SKM-1 (cell line): ENCODE measurements around the gene COL23A1.
A peak's percentile ranks its signal among the peaks of the same experiment; 100 is the strongest.

Experiments used
- DNase-seq: peaks from one replicate; lab custom pipeline; 2025; ENCODE audit not compliant: unreplicated experiment; lab: John Stamatoyannopoulos, UW

The COL23A1 gene

GRCh38 chr5:178218237-178218776 lies 371.9 kb downstream of the COL23A1 start:
- DNase-seq = no peak

- DNase-seq = no peak
Observed at GRCh38 chr5:178216779-178217178, 373.4 kb downstream of the COL23A1 start.

- peak; percentile 53 for DNase-seq
Observed at GRCh38 chr5:178216088-178216534, 374.1 kb downstream of the COL23A1 start.

- DNase-seq = no peak
Observed at GRCh38 chr5:178215280-178216002, 374.8 kb downstream of the COL23A1 start.

GRCh38 chr5:178214160-178214803 lies 375.9 kb downstream of the COL23A1 start:
- DNase-seq = no peak

GRCh38 chr5:178213748-178214151 lies 376.4 kb downstream of the COL23A1 start:
- DNase-seq = no peak

GRCh38 chr5:178213003-178213461 lies 377.2 kb downstream of the COL23A1 start:
- DNase-seq = no peak

- DNase-seq = no peak
Observed at GRCh38 chr5:178212241-178213002, 377.8 kb downstream of the COL23A1 start.

- DNase-seq = no peak
Observed at GRCh38 chr5:178211095-178212048, 378.8 kb downstream of the COL23A1 start.

- DNase-seq = no peak
Observed at GRCh38 chr5:178210686-178211085, 379.5 kb downstream of the COL23A1 start.

- DNase-seq = no peak
Observed at GRCh38 chr5:178210073-178210535, 380.1 kb downstream of the COL23A1 start.

- no peak for DNase-seq
Observed at GRCh38 chr5:178209334-178210072, 380.7 kb downstream of the COL23A1 start.

- no peak for DNase-seq
Observed at GRCh38 chr5:178208540-178209227, 381.5 kb downstream of the COL23A1 start.

GRCh38 chr5:178207917-178208280 lies 382.3 kb downstream of the COL23A1 start:
- no peak for DNase-seq

- no peak for DNase-seq
Observed at GRCh38 chr5:178207183-178207916, 382.8 kb downstream of the COL23A1 start.

- DNase-seq = no peak
Observed at GRCh38 chr5:178206166-178207101, 383.8 kb downstream of the COL23A1 start.

- DNase-seq = no peak
Observed at GRCh38 chr5:178205749-178206047, 384.5 kb downstream of the COL23A1 start.
